Keratinocyte (primary cell): ENCODE measurements around the gene MRPL52. TPM values are rescaled to one million over a fixed set of nuclear protein-coding genes. Genes with fewer than 3 reads are reported as not detected.

Source experiments
- DNase-seq: peaks from one replicate; pipeline ENCODE4 v3.0.0-alpha.2; 2011; ENCODE audit warnings: low read depth, missing footprints, low spot score
- FAIRE-seq: peaks from 2 replicates; lab custom pipeline; 2011; peaks lifted over from hg19 to GRCh38; lab: Jason Lieb, UNC
- H2AFZ ChIP-seq: 2 replicates; pipeline ENCODE4 v1.6.0; 2012; ENCODE audit warnings: low read length, control low read depth, inconsistent platforms; ENCODE audit not compliant: control insufficient read depth
- H3K27ac ChIP-seq: 2 replicates; pipeline ENCODE4 v1.5.1; 2011; ENCODE audit warnings: low read length; ENCODE audit not compliant: control insufficient read depth, insufficient read depth
- H3K27me3 ChIP-seq: 3 replicates; pipeline ENCODE4 v1.6.0; 2011; ENCODE audit warnings: low read length; ENCODE audit not compliant: control insufficient read depth, insufficient read depth; ENCODE audit errors: extremely low read depth
- H3K36me3 ChIP-seq, 2 experiments: 2 replicates in 1 of 2; 3 replicates in 1 of 2; pipeline ENCODE4 v1.5.1; 2011; ENCODE audit warnings: low read length in 2 of 2, mild to moderate bottlenecking in 1 of 2; ENCODE audit not compliant: control insufficient read depth in 2 of 2, insufficient read depth in 2 of 2; ENCODE audit errors: extremely low read depth in 1 of 2
- H3K4me1 ChIP-seq: 3 replicates; pipeline ENCODE4 v1.5.1; 2011; ENCODE audit warnings: low read length; ENCODE audit not compliant: control insufficient read depth, insufficient read depth; ENCODE audit errors: extremely low read depth
- H3K4me2 ChIP-seq: 3 replicates; pipeline ENCODE4 v1.6.0; 2011; ENCODE audit warnings: low read depth, low read length; ENCODE audit not compliant: control insufficient read depth, insufficient read depth; ENCODE audit errors: extremely low read depth
- H3K4me3 ChIP-seq, 3 experiments: fragments of 200-600 bp in 1 of 3; sonication (generic) in 1 of 3; 2 replicates in 2 of 3; 3 replicates in 1 of 3; pipeline ENCODE4 v1.5.1; 2011 to 2016; ENCODE audit warnings: low read length in 3 of 3, mild to moderate bottlenecking in 3 of 3, control low read depth in 2 of 3, inconsistent platforms in 1 of 3, low read depth in 1 of 3, mixed read lengths in 1 of 3, mixed run types in 1 of 3, moderate library complexity in 1 of 3; ENCODE audit not compliant: control insufficient read depth in 2 of 3, insufficient read depth in 2 of 3; ENCODE audit errors: extremely low read depth in 1 of 3
- H3K79me2 ChIP-seq: 2 replicates; pipeline ENCODE4 v1.6.0; 2012; ENCODE audit warnings: low read length; ENCODE audit not compliant: control insufficient read depth, insufficient read depth
- H3K9ac ChIP-seq: 3 replicates; pipeline ENCODE4 v1.6.0; 2011; ENCODE audit warnings: low read length; ENCODE audit not compliant: control insufficient read depth, insufficient read depth; ENCODE audit errors: extremely low read depth
- H3K9me1 ChIP-seq: 3 replicates; pipeline ENCODE4 v1.6.0; 2011; ENCODE audit warnings: low read length; ENCODE audit not compliant: control insufficient read depth, insufficient read depth; ENCODE audit errors: extremely low read depth
- H3K9me3 ChIP-seq: 2 replicates; pipeline ENCODE4 v1.5.1; 2012; ENCODE audit warnings: low read depth, low read length; ENCODE audit not compliant: control insufficient read depth
- H4K20me1 ChIP-seq: 3 replicates; pipeline ENCODE4 v1.6.0; 2011; ENCODE audit warnings: low read length; ENCODE audit not compliant: control insufficient read depth, insufficient read depth; ENCODE audit errors: extremely low read depth
- CTCF ChIP-seq, 3 experiments: IDR thresholded peaks in 1 of 3; conservative IDR thresholded peaks in 1 of 3; optimal IDR thresholded peaks in 1 of 3; 2 replicates in 2 of 3; 3 replicates in 1 of 3; pipeline versions ENCODE3 to v1.5.1; 2011; ENCODE audit warnings: low read length in 3 of 3, mild to moderate bottlenecking in 3 of 3, moderate library complexity in 2 of 3, control low read depth in 1 of 3, inconsistent platforms in 1 of 3; ENCODE audit not compliant: insufficient read depth in 2 of 3; ENCODE audit errors: extremely low read depth in 1 of 3
- EZH2 ChIP-seq: IDR thresholded peaks from one replicate; pipeline ENCODE4 v1.6.1; 2012; ENCODE audit warnings: inconsistent platforms, mild to moderate bottlenecking, low read length, moderate library complexity
- dilution Hi-C: fragments of 300-500 bp; cut with MboI; formaldehyde crosslinking; loops from one replicate; pipeline ENCODE4 v1.7.0; 2020; ENCODE audit warnings: low sequenced_read_pairs; ENCODE audit not compliant: extremely low pct_ligation_motif_present
- polyA plus RNA-seq, 5 experiments: library from polyadenylated mRNA; depleted of rRNA in 3 of 5; stranded (reverse) in 3 of 5; stranded (forward) in 1 of 5; unstranded in 1 of 5; fragments of >200 nt; gene quantifications; 1 replicate in 1 of 5; 2 replicates in 3 of 5; 3 replicates in 1 of 5; pipeline versions ENCODE4 v1.2.1 to v1.2.3, GENCODE V29; 2011 to 2012; ENCODE audit warnings: missing spikeins in 2 of 5, low read depth in 1 of 5, low replicate concordance in 1 of 5

Gene MRPL52
- polyA plus RNA-seq, 1 donor (not counting 4 experiments of a cell fraction or from before 2014, with no cell fraction given), result 104 TPM

DNA sequence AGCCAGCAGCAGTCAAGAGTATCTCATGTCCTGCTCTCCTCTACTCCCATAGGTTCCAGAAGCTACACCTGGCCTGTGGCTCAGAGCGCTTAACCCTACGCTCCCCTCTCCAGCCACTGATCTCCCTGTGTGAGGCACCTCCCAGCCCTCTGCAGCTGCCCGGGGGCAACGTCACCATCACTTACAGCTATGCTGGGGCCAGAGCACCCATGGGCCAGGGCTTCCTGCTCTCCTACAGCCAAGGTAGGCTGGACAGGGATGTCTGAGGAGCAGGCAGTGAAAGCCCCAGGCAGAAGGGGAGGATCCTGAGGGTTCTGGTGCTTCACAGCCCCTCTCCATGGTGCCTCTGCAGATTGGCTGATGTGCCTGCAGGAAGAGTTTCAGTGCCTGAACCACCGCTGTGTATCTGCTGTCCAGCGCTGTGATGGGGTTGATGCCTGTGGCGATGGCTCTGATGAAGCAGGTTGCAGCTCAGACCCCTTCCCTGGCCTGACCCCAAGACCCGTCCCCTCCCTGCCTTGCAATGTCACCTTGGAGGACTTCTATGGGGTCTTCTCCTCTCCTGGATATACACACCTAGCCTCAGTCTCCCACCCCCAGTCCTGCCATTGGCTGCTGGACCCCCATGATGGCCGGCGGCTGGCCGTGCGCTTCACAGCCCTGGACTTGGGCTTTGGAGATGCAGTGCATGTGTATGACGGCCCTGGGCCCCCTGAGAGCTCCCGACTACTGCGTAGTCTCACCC lies 45.5 kb downstream of the MRPL52 start:
- H2AFZ ChIP-seq, result no peak overlapping the region
- no peak for DNase-seq
- H3K4me1 ChIP-seq, result peaks cover 20% of the 10 kb centered on the region
- H3K27ac ChIP-seq, result no peak overlapping the region
- no peak for FAIRE-seq
- no peaks in the 10 kb centered on the region for H3K9me3 ChIP-seq
- H3K27me3 ChIP-seq, result no peaks in the 10 kb centered on the region
- TF ChIP-seq EZH2 (no peak), CTCF (optimal IDR thresholded peaks at IDR 0.05 in 1 of 3, IDR thresholded peaks at IDR 0.05 in 1 of 3, conservative IDR thresholded peaks at IDR 0.05 in 1 of 3; ENCODE audit: extremely low read depth in 1 of 3, insufficient read depth in 2 of 3, low read length in 3 of 3) (no peak)
- no peaks in the 10 kb centered on the region for H3K9me1 ChIP-seq
- peaks cover 25% of the 10 kb centered on the region for H3K79me2 ChIP-seq
- dilution Hi-C loops, result no loop called here
- no peak overlapping the region for H3K9ac ChIP-seq
- no peak overlapping the region for H3K4me3 ChIP-seq
- no peaks in the 10 kb centered on the region for H4K20me1 ChIP-seq
- peaks cover 42 to 47% of the 10 kb centered on the region in 2 experiments for H3K36me3 ChIP-seq
- H3K4me2 ChIP-seq, result no peak overlapping the region

DNA sequence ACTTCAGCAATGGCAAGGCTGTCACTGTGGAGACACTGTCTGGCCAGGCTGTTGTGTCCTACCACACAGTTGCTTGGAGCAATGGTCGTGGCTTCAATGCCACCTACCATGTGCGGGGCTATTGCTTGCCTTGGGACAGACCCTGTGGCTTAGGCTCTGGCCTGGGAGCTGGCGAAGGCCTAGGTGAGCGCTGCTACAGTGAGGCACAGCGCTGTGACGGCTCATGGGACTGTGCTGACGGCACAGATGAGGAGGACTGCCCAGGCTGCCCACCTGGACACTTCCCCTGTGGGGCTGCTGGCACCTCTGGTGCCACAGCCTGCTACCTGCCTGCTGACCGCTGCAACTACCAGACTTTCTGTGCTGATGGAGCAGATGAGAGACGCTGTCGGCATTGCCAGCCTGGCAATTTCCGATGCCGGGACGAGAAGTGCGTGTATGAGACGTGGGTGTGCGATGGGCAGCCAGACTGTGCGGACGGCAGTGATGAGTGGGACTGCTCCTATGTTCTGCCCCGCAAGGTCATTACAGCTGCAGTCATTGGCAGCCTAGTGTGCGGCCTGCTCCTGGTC lies 46.1 kb downstream of the MRPL52 start:
- DNase-seq, result no peak
- Histone ChIP-seq H3K9me3 (no peaks in the 10 kb centered on the region), H4K20me1 (no peaks in the 10 kb centered on the region), H3K27me3 (no peaks in the 10 kb centered on the region), H3K27ac (no peak overlapping the region), H3K9me1 (no peaks in the 10 kb centered on the region), H3K4me3 (no peak overlapping the region), H3K36me3 (peaks cover 42 to 47% of the 10 kb centered on the region in 2 experiments), H2AFZ (no peak overlapping the region), H3K4me2 (no peak overlapping the region), H3K79me2 (peaks cover 25% of the 10 kb centered on the region), H3K4me1 (peaks cover 14% of the 10 kb centered on the region), H3K9ac (no peak overlapping the region)
- dilution Hi-C loops, result no loop called here
- TF ChIP-seq EZH2 (no peak), CTCF (optimal IDR thresholded peaks at IDR 0.05 in 1 of 3, IDR thresholded peaks at IDR 0.05 in 1 of 3, conservative IDR thresholded peaks at IDR 0.05 in 1 of 3; ENCODE audit: extremely low read depth in 1 of 3, insufficient read depth in 2 of 3, low read length in 3 of 3) (no peak)
- FAIRE-seq, result no peak
